NCI-H460 (cell line): ENCODE results near the gene SH3BGR. TPM values are rescaled to one million over a fixed set of nuclear protein-coding genes. Genes with fewer than 3 reads are reported as not detected.

Experiments
- DNase-seq: peaks from one replicate; pipeline ENCODE4 v3.0.0-alpha.2; 2016; ENCODE audit warnings: low read depth; ENCODE audit errors: extremely low read depth
- total RNA-seq: library from RNA; depleted of rRNA; stranded (reverse); fragments of >200 nt; shearing (Covaris generic); gene quantifications from 2 replicates; pipeline ENCODE4 v1.2.3, GENCODE V29; 2014

The SH3BGR gene
- total RNA-seq, 1 experiment from 2014 or later = 4.3 TPM

- DNase-seq = no peak
Observed at GRCh38 chr21:39510240-39510639, 58.5 kb downstream of the SH3BGR start.

DNA sequence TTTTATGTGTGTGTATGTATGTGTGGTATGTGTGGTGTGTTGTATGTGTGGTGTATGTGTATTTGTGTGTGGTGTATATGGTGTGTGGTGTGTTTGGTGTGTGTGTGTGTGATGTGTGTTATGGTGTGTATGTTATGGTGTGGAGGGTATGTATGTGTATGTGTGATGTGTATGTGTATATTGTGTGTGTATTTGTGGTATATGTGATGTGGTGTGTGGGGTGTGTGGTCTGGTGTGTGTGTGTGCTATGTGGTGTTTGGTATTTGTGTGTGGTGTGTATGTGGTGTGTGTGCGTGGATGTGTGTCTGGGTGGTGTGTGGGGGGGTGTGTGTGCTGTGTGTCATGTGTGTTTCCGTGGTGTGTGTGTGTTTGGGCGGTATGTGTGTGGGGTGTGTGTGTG is 59.3 kb downstream of the SH3BGR start:
- no peak for DNase-seq

DNA sequence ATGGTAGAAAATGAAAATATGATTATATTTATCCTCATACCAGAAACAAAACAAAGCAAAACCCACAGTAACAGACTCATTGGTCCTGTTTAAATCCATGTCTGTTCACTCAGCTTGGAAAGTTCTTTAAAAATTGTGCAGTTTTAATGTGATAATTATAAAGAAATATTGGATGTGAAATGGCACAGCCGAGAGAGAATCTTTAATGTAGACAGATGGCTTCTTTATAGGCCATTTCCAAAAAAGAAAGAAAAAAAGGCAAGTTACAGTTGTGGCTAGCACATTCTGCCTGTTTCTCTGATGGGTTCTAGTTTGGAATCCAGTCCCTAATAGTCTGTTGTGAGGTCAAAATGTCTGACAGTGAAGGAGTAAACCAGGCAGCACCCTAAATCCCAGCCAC is 62.0 kb downstream of the SH3BGR start:
- DNase-seq = no peak

- DNase-seq = no peak
Observed at GRCh38 chr21:39515684-39516472, 64.1 kb downstream of the SH3BGR start.

- DNase-seq = peak; percentile 46
Observed at GRCh38 chr21:39518055-39518846, 66.5 kb downstream of the SH3BGR start.

GRCh38 chr21:39518847-39519210 is 67.1 kb downstream of the SH3BGR start:
- no peak for DNase-seq

- no peak for DNase-seq
Observed at GRCh38 chr21:39519835-39520234, 68.1 kb downstream of the SH3BGR start.

- no peak for DNase-seq
Observed at GRCh38 chr21:39523399-39523798, 71.6 kb downstream of the SH3BGR start.

DNA sequence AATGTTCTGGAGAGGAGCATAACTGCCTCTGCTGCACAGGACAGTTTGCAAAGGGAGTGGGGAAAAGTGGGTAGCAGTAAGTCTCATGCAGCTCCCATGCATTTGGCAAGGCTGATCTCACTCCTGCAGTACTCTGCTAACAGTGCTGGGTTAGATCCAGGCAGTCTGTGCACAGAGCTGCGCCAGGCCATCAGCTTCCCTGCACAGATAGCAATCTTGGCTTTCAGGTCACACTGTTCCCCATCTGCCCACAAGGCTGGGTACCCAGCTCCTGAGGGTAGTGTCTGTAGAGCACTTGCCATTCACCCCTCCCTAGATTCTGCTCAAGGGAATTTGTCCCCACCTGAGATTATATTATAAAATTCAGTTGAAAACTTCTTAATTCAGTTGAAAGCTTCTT is 72.1 kb downstream of the SH3BGR start:
- no peak for DNase-seq

DNA sequence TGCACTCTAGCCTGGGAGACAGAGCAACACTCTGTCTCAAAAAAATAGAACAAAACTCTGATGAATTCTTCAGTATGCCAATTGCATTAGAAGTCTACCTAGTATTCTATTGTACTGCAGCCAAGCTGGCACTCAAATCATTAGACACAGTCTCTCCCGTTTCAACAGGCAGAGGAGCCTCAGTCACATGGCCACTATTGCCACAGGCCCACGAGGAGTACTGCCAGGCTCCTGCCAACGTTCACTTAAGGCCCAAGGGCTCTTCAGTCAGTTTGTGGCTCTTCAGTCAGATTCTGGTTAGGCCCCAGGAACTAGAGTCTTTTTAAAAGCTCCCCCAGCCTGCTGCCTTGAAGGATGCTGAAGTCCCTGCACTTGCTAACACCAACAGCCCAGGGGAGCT is 73.4 kb downstream of the SH3BGR start:
- no peak for DNase-seq

GRCh38 chr21:39525601-39526000 is 73.8 kb downstream of the SH3BGR start:
- DNase-seq = no peak

DNA sequence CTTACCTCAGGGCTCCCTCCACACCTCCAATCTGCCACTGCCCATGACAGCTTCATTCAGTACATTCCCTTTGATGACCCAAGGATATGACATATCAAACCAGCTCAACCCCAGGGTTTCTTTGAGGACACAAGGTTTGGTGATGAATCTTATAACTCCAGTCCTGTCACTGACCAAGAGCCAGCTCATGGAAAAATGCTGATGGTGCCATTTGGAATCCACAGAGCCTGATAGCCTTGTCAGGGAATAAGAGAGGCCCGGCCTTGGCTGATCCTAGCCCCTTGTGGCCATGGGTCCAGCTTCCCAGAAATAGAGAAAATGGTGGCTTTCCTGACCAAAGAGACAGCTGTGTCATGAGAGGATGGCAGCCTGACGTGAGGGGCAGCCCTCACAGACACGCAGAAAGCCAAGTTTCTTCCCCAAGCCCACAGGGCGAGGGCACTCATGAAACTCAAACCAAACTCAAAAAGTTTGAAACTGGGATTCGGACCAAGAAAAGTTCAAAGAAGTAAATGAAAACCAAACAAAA is 75.4 kb downstream of the SH3BGR start:
- DNase-seq = no peak

DNA sequence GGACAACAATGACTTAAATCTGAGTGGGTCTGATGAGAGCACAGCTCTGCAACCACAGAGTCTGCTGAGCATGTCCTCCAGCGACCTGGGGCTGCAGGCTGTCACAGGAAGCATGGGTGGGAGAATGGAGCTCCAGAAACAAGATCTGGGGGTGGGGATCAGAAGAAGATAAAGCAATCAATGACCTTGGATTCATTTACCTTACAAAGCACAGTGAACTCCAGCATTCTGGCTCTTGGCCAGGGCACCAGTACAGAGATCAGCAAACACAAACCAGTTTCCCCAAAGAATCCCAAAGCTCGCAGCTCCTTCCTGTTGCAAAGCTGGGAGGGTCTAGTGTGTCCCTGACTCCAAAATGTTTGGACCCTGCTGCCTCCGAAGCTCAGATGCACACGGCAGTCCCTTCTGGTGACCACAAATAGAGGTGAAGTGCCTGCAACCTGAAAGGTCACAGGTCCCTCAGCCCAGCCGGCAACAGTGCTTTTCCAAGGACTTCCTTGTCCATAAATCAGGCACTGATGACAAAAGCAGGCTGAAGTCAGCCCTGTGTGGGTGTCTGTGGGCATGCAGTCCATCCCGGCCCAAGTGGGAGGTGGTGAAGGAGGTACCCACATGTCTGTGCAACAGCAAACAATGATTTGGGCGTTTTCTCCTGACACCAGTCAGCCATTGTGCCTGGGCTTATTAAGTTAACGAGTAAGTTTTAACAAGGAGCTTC is 76.1 kb downstream of the SH3BGR start:
- DNase-seq = no peak

DNA sequence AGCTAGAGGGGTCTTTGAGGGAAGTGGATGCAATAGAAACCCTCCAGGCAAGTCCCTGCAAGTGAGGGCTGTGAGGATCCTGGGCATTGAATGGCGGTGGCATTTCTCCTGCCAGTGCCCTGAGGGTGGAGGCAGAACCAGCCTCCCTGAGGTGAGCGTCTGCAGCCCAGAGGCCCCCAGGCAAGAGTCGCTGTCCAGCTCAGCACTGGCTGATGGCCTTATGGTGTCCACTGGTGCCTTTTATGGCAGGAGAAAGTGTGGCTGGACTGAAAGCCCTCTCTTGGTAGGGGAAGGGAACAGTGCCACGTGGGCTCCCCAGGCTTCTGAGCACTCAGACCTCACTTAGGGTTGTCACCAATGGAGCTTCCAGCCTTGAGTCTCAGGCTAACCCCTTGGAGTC is 77.3 kb downstream of the SH3BGR start:
- no peak for DNase-seq

DNA sequence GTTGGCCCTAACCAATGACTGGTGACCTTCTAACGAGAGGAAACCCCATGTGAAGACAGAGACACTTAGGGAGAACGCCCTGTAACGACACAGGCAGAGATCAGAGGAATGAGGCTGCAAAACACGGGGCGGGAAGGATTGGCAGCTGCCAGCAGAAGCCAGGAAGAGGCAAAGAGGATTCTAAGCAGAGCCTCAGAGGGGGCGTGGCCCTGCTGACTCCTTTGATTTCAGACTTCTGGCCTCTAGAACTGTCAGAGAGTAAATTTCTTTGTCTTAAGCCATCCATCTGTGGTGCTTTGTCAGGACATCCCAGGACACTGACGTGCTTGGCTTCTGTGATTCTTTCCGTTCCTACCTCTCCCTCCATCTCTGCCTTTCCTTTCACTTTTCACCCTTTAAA is 79.3 kb downstream of the SH3BGR start:
- no peak for DNase-seq

DNA sequence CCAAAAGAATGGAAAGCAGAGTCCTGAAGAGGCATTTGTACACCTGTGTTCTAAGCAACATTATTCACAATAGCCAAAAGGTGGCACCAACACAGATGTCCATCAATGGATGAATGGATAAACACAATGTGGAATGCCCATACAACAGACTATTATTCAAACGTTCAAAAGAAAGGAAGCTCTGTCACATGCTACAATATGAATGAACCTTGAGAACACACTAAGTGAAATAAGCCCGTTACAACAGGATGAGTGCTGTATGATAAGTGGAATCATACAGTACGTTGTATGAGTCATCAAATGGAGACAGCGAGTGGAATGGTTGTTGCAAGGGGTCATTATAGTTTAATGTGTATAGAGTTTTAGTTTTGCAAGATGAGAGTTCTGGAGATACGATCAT is 80.1 kb downstream of the SH3BGR start:
- DNase-seq = no peak

- no peak for DNase-seq
Observed at GRCh38 chr21:39533545-39534380, 82.0 kb downstream of the SH3BGR start.

DNA sequence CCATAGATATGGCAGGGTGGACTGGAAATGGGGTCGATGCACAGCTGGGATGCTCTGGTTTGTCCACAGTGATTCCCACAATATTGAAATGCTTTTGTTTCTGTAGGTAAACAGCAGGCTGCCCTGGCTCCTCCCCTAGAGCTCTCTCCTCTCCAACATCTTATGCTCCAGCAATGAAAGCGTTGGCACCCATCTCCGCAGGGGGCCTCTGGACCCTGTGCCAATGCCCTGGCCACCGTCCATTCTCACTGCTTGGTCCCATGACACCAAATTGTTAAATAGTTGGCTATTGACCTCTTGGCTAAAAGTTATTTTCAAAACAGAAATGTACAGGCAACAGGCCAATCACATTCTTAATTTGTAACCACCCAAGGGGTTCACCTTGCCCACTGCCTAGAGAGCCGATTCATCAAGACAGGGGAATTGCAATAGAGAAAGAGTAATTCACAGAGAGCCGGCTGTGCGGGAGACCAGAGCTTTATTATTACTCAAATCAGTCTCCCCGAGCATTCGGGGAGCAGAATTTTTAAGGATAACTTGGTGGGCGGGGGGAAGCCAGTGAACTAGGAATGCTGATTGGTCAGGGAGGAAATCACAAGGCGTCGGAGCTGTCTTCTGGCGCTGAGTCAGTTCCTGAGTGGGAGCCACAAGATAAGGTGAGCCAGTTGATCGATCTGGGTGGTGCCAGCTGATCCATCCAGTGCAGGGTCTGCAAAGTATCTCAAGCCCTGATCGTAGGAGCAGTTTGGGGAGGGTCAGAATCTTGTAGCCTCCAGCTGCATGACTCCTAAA is 84.1 kb downstream of the SH3BGR start:
- DNase-seq = no peak

DNA sequence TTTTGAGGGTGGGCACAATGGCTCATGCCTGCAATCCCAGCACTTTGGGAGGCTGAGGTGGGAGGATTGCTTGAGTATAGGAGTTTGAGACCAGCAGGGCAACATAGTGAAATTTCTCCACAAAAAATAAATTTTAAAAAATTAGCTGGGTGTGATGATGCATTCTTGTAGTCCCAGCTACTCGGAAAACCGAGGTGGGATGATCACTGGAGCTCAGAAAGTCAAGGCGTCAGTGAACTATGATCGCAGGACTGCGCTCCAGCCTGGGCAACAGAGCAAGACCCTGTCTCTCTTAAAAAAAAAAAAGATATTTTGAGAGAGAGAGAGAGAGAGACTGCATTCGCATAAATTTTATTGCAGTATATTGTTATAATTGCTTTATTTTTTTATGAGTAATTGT is 85.1 kb downstream of the SH3BGR start:
- no peak for DNase-seq

- no peak for DNase-seq
Observed at GRCh38 chr21:39537571-39537970, 85.8 kb downstream of the SH3BGR start.
